ENCODE data around the gene ADCY5. TPM values are rescaled to one million over a fixed set of nuclear protein-coding genes. Genes with fewer than 3 reads are reported as not detected.

ADCY5 gene
- total and polyA plus RNA-seq, 10 donors = 1.7 to 20.6 (median 11.7) TPM

GRCh38 chr3:123464211-123464610 lies 15.3 kb upstream of the ADCY5 start:
- WGBS, 5 donors = 68 to 81% (median 74%) methylated on average over 7 of the region's 7 CpGs
- Histone ChIP-seq H3K9me3 (peaks cover 0 to 2% (median 0%) of the 10 kb centered on the region in 8 donors), H3K4me1 (no peaks in the 10 kb centered on the region), H3K36me3 (no peaks in the 10 kb centered on the region), H3K27me3 (replicated peaks in 1 of 7) (peaks cover 0 to 30% (median 0%) of the 10 kb centered on the region in 7 donors), H3K27ac (no peak overlapping the region), H3K4me3 (no peak overlapping the region)
- TF ChIP-seq POLR2A (IDR thresholded peaks at IDR 0.05) = no peak
- DNase-seq = no peak
- intact Hi-C loops (cut with DNase I; ENCODE audit: low total_unique reads) = no loop called here

DNA sequence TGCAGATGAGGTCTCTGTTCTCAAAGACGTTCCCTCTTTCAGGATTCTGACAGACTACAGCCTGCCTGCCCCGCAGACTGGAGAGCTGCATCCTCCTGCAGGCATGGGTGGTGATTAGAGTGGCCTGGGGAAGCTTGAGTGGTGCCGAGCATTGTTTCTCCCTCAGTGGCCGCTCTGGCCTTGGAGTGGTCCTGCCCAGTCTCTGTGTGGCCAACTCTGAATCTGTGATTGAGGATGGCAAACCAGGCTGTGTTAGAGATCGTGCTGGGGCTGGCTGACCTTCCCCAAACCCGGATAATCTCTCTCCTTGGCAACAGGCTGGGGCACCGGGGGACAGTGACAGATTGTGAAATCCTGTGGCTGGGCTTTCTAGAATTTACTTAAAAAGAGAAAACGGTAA lies 11.0 kb upstream of the ADCY5 start:
- no peaks in the 10 kb centered on the region for H3K36me3 ChIP-seq
- 26 to 44% (median 33%) methylated on average over 8 of the region's 8 CpGs for WGBS, 5 donors
- H3K4me1 ChIP-seq = no peaks in the 10 kb centered on the region
- TF ChIP-seq POLR2AphosphoS5 (IDR thresholded peaks at IDR 0.05) (no peak), POLR2A (IDR thresholded peaks at IDR 0.05) (no peak)
- TF ChIP-seq, protein P1, sequence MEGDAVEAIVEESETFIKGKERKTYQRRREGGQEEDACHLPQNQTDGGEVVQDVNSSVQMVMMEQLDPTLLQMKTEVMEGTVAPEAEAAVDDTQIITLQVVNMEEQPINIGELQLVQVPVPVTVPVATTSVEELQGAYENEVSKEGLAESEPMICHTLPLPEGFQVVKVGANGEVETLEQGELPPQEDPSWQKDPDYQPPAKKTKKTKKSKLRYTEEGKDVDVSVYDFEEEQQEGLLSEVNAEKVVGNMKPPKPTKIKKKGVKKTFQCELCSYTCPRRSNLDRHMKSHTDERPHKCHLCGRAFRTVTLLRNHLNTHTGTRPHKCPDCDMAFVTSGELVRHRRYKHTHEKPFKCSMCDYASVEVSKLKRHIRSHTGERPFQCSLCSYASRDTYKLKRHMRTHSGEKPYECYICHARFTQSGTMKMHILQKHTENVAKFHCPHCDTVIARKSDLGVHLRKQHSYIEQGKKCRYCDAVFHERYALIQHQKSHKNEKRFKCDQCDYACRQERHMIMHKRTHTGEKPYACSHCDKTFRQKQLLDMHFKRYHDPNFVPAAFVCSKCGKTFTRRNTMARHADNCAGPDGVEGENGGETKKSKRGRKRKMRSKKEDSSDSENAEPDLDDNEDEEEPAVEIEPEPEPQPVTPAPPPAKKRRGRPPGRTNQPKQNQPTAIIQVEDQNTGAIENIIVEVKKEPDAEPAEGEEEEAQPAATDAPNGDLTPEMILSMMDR (IDR thresholded peaks at IDR 0.05 in 8 of 11, conservative IDR thresholded peaks at IDR 0.05 in 3 of 11) = no peak
- H3K27ac ChIP-seq = no peak overlapping the region
- no peak overlapping the region for H3K4me3 ChIP-seq
- peak; percentile 58 for DNase-seq
- H3K27me3 ChIP-seq (replicated peaks in 1 of 7) = peaks cover 0 to 52% (median 0%) of the 10 kb centered on the region in 7 donors
- intact Hi-C loops (cut with DNase I; ENCODE audit: low total_unique reads) = no loop called here
- H3K9me3 ChIP-seq = peaks cover 0 to 2% (median 0%) of the 10 kb centered on the region in 8 donors

GRCh38 chr3:123458255-123458654 lies 9.4 kb upstream of the ADCY5 start:
- no peaks in the 10 kb centered on the region for H3K4me1 ChIP-seq
- TF ChIP-seq, protein P1 (IDR thresholded peaks at IDR 0.05 in 8 of 11, conservative IDR thresholded peaks at IDR 0.05 in 3 of 11) = no peak
- TF ChIP-seq POLR2A (IDR thresholded peaks at IDR 0.05) (no peak), POLR2AphosphoS5 (IDR thresholded peaks at IDR 0.05) (no peak)
- H3K4me3 ChIP-seq = no peak overlapping the region
- intact Hi-C loops (cut with DNase I; ENCODE audit: low total_unique reads) = no loop called here
- no peaks in the 10 kb centered on the region for H3K36me3 ChIP-seq
- H3K27me3 ChIP-seq (replicated peaks in 1 of 7) = peaks cover 0 to 52% (median 0%) of the 10 kb centered on the region in 7 donors
- H3K27ac ChIP-seq = no peak overlapping the region
- peaks cover 0 to 2% (median 0%) of the 10 kb centered on the region in 8 donors for H3K9me3 ChIP-seq
- DNase-seq = peak; percentile 33
- 76 to 86% (median 85%) methylated on average over 5 of the region's 5 CpGs for WGBS, 5 donors

DNA sequence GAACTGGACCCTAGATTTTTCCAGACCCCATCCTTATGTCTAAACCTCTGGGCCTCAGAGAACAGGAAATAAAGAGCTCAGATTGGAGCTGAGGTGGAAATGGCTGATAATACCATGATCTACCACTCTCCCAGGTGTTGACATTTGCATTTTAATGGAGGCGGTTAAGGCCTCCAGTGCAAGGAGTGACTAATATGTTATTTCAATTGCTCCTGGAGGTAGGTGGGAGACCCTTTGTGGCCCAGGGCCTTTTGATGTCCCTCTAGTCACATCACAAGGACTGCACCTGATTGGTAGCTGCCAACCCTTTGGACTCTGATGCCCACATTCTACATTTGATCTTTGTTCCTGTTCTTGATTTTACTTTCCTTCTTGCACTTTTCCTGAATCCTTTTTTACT lies 9.0 kb upstream of the ADCY5 start:
- DNase-seq = no peak
- WGBS, 5 donors = 82 to 97% (median 93%) methylated on average over 1 of the region's 1 CpG
- Histone ChIP-seq H3K36me3 (no peaks in the 10 kb centered on the region), H3K27ac (no peak overlapping the region), H3K4me3 (no peak overlapping the region), H3K4me1 (no peaks in the 10 kb centered on the region), H3K27me3 (replicated peaks in 1 of 7) (peaks cover 0 to 56% (median 0%) of the 10 kb centered on the region in 7 donors), H3K9me3 (peaks cover 0 to 2% (median 0%) of the 10 kb centered on the region in 8 donors)
- intact Hi-C loops (cut with DNase I; ENCODE audit: low total_unique reads) = no loop called here
- TF ChIP-seq POLR2A (IDR thresholded peaks at IDR 0.05) (no peak), POLR2AphosphoS5 (IDR thresholded peaks at IDR 0.05) (no peak)
- TF ChIP-seq, protein P1 (IDR thresholded peaks at IDR 0.05 in 8 of 11, conservative IDR thresholded peaks at IDR 0.05 in 3 of 11) = no peak

DNA sequence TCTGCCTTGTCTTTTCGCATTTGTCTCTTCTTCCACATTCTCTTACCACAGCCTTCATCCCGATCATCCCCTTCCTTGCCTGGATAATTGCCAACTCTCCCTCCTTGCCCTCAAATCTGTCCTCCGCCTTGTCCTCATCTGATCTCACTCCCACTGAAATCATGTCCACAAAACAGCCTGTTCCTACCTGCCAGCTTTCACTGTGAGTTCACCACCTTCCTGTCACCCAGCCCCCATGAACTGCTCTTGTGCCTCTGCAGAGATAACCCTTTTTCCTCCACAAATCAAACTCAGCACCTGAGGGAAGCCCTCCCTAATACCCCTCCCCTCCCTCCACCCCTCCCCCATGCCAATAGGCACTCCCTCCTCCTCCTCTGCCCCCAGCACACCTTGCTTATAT lies 4.8 kb upstream of the ADCY5 start:
- Histone ChIP-seq H3K4me3 (no peak overlapping the region), H3K9me3 (no peaks in the 10 kb centered on the region), H3K36me3 (no peaks in the 10 kb centered on the region), H3K27ac (no peak overlapping the region), H3K4me1 (peaks cover 0 to 22% (median 16%) of the 10 kb centered on the region in 6 donors), H3K27me3 (replicated peaks in 1 of 7) (peaks cover 0 to 79% (median 23%) of the 10 kb centered on the region in 7 donors)
- WGBS, 5 donors = 62 to 72% (median 67%) methylated on average over 3 of the region's 3 CpGs
- TF ChIP-seq POLR2AphosphoS5 (IDR thresholded peaks at IDR 0.05) (no peak), POLR2A (IDR thresholded peaks at IDR 0.05) (no peak)
- TF ChIP-seq, protein P1 (IDR thresholded peaks at IDR 0.05 in 8 of 11, conservative IDR thresholded peaks at IDR 0.05 in 3 of 11) = no peak
- peak; percentile 16 for DNase-seq
- intact Hi-C loops (cut with DNase I; ENCODE audit: low total_unique reads) = no loop called here

Data from spleen (tissue), 11 donors.